Body of pancreas (tissue), 4 donors: ENCODE results near the gene RUFY3.

Experiments used
- CTCF ChIP-seq, 7 experiments: fragments of 450-650 bp in 4 of 7; fragments of 200-600 bp in 3 of 7; sonication (generic) in 3 of 7; IDR thresholded peaks; one replicate each; pipeline ENCODE4 v1.5.1; 2016 to 2019; ENCODE audit warnings: antibody characterized with exemption in 7 of 7
- POLR2A ChIP-seq, 3 donors: fragments of 450-650 bp; IDR thresholded peaks; one replicate each; pipeline ENCODE4 v1.6.1; 2016; ENCODE audit warnings: antibody characterized with exemption in 3 of 3, mild to moderate bottlenecking in 2 of 3

- no peak for TF ChIP-seq CTCF (IDR thresholded peaks at IDR 0.05)
- no peak for TF ChIP-seq POLR2A (IDR thresholded peaks at IDR 0.05)
Observed at GRCh38 chr4:70703619-70704214, 18.0 kb upstream of the RUFY3 start.
